ENCODE data around the gene CENPF. TPM values are rescaled to one million over a fixed set of nuclear protein-coding genes. Genes with fewer than 3 reads are reported as not detected.

Gene CENPF
- total RNA-seq, 1 donor from 2014 or later = 254 TPM

GRCh38 chr1:214632091-214632490, 29.1 kb downstream of the CENPF start:
- H3K9me3 Mint-ChIP-seq = no peaks in the 10 kb centered on the region
- no peaks in the 10 kb centered on the region for H3K27me3 Mint-ChIP-seq (ENCODE audit: insufficient read depth, low read depth)
- no peak overlapping the region for H3K4me3 Mint-ChIP-seq
- Histone ChIP-seq H3K4me1 (no peaks in the 10 kb centered on the region), H3K9me3 (ENCODE audit: low read depth) (no peaks in the 10 kb centered on the region), H3K4me3 (no peak overlapping the region), H3K36me3 (peaks cover 54% of the 10 kb centered on the region), H2AFZ (replicated peaks) (no peak overlapping the region), H4K20me1 (ENCODE audit: low read depth) (peaks cover 48% of the 10 kb centered on the region), H3F3A (ENCODE audit: low read depth) (peaks cover 39% of the 10 kb centered on the region), H3K9ac (no peak overlapping the region), H3K27me3 (no peaks in the 10 kb centered on the region), H3K79me2 (ENCODE audit: low read depth) (peaks cover 35% of the 10 kb centered on the region), H3K4me2 (no peak overlapping the region), H3K27ac (no peak overlapping the region)
- no peaks in the 10 kb centered on the region for H3K4me1 Mint-ChIP-seq
- no peak for DNase-seq (ENCODE audit: low spot score)
- no peak for TF ChIP-seq CTCF (IDR thresholded peaks at IDR 0.05)
- no peak for TF ChIP-seq EZH2phosphoT487 (IDR thresholded peaks at IDR 0.05)
- TF ChIP-seq EZH2 (IDR thresholded peaks at IDR 0.05) = no peak
- no peak overlapping the region for H3K27ac Mint-ChIP-seq
- H3K36me3 Mint-ChIP-seq = peaks cover 52% of the 10 kb centered on the region

GRCh38 chr1:214633686-214634085, 30.7 kb downstream of the CENPF start:
- H2AFZ ChIP-seq (replicated peaks) = no peak overlapping the region
- H3K4me3 Mint-ChIP-seq = no peak overlapping the region
- peaks cover 61% of the 10 kb centered on the region for H3K36me3 Mint-ChIP-seq

GRCh38 chr1:214634267-214634666, 31.3 kb downstream of the CENPF start:
- no peaks in the 10 kb centered on the region for H3K9me3 ChIP-seq (ENCODE audit: low read depth)
- H3K79me2 ChIP-seq (ENCODE audit: low read depth) = peaks cover 25% of the 10 kb centered on the region
- no peaks in the 10 kb centered on the region for H3K27me3 ChIP-seq
- no peak for TF ChIP-seq EZH2phosphoT487 (IDR thresholded peaks at IDR 0.05)
- TF ChIP-seq EZH2 (IDR thresholded peaks at IDR 0.05) = no peak
- TF ChIP-seq CTCF (IDR thresholded peaks at IDR 0.05) = no peak
- DNase-seq (ENCODE audit: low spot score) = no peak
- H3K27ac ChIP-seq = no peak overlapping the region
- H3K4me1 ChIP-seq = no peaks in the 10 kb centered on the region
- H3K27me3 Mint-ChIP-seq (ENCODE audit: insufficient read depth, low read depth) = no peaks in the 10 kb centered on the region
- H3K36me3 ChIP-seq = peaks cover 58% of the 10 kb centered on the region
- H3K9me3 Mint-ChIP-seq = no peaks in the 10 kb centered on the region
- H3K4me1 Mint-ChIP-seq = no peaks in the 10 kb centered on the region
- H3K27ac Mint-ChIP-seq = no peak overlapping the region
- no peak overlapping the region for H3K4me3 ChIP-seq
- H3K4me3 Mint-ChIP-seq = no peak overlapping the region
- peaks cover 39% of the 10 kb centered on the region for H4K20me1 ChIP-seq (ENCODE audit: low read depth)
- peaks cover 60% of the 10 kb centered on the region for H3K36me3 Mint-ChIP-seq
- no peak overlapping the region for H3K9ac ChIP-seq
- no peak overlapping the region for H2AFZ ChIP-seq (replicated peaks)
- H3F3A ChIP-seq (ENCODE audit: low read depth) = peaks cover 32% of the 10 kb centered on the region
- H3K4me2 ChIP-seq = no peak overlapping the region

More at GRCh38 chr1:214633686-214634085, 30.7 kb downstream of the CENPF start:
- no peak overlapping the region for H3K4me3 ChIP-seq
- H4K20me1 ChIP-seq (ENCODE audit: low read depth) = peaks cover 40% of the 10 kb centered on the region
- no peak overlapping the region for H3K4me2 ChIP-seq
- Mint-ChIP-seq H3K27me3 (ENCODE audit: insufficient read depth, low read depth) (no peaks in the 10 kb centered on the region), H3K4me1 (no peaks in the 10 kb centered on the region), H3K27ac (no peak overlapping the region), H3K9me3 (no peaks in the 10 kb centered on the region)
- TF ChIP-seq EZH2phosphoT487 (IDR thresholded peaks at IDR 0.05) = no peak
- no peak for TF ChIP-seq EZH2 (IDR thresholded peaks at IDR 0.05)
- TF ChIP-seq CTCF (IDR thresholded peaks at IDR 0.05) = no peak
- no peak overlapping the region for H3K27ac ChIP-seq
- H3K27me3 ChIP-seq = no peaks in the 10 kb centered on the region
- H3F3A ChIP-seq (ENCODE audit: low read depth) = peaks cover 32% of the 10 kb centered on the region
- H3K79me2 ChIP-seq (ENCODE audit: low read depth) = peaks cover 30% of the 10 kb centered on the region
- no peaks in the 10 kb centered on the region for H3K9me3 ChIP-seq (ENCODE audit: low read depth)
- no peak for DNase-seq (ENCODE audit: low spot score)
- H3K36me3 ChIP-seq = peaks cover 58% of the 10 kb centered on the region
- no peaks in the 10 kb centered on the region for H3K4me1 ChIP-seq
- no peak overlapping the region for H3K9ac ChIP-seq
